ENCODE results near the gene MAP2K5.
"Not testable (repeated sequence)": the region's sequence is repeated elsewhere in the genome, so short reads cannot be mapped to it uniquely, and the experiment has no call there.

Gene MAP2K5

GRCh38 chr15:67670647-67671305 lies 128.3 kb downstream of the MAP2K5 start:
- DNase-seq (ENCODE audit: extremely low read depth, low read depth): no peak
- no peak overlapping the region for H3K4me3 ChIP-seq (replicated peaks; ENCODE audit: low read depth, low read length)

GRCh38 chr15:67672834-67673233 lies 130.3 kb downstream of the MAP2K5 start:
- not testable (repeated sequence) for H3K4me3 ChIP-seq (replicated peaks; ENCODE audit: low read depth, low read length); DNase-seq (ENCODE audit: extremely low read depth, low read depth)

More at GRCh38 chr15:67670647-67671305, 128.3 kb downstream of the MAP2K5 start:
- TF ChIP-seq CTCF (IDR thresholded peaks at IDR 0.05; ENCODE audit: low read depth, low read length, missing control alignments): no peak

GRCh38 chr15:67674983-67675382 lies 132.5 kb downstream of the MAP2K5 start:
- no peak overlapping the region for H3K4me3 ChIP-seq (replicated peaks; ENCODE audit: low read depth, low read length)
- no peak for TF ChIP-seq CTCF (IDR thresholded peaks at IDR 0.05; ENCODE audit: low read depth, low read length, missing control alignments)

GRCh38 chr15:67678089-67678488 lies 135.6 kb downstream of the MAP2K5 start:
- no peak for DNase-seq (ENCODE audit: extremely low read depth, low read depth)
- no peak for TF ChIP-seq CTCF (IDR thresholded peaks at IDR 0.05; ENCODE audit: low read depth, low read length, missing control alignments)
- no peak overlapping the region for H3K4me3 ChIP-seq (replicated peaks; ENCODE audit: low read depth, low read length)

More at GRCh38 chr15:67674983-67675382, 132.5 kb downstream of the MAP2K5 start:
- DNase-seq (ENCODE audit: extremely low read depth, low read depth): no peak

GRCh38 chr15:67678993-67679392 lies 136.5 kb downstream of the MAP2K5 start:
- TF ChIP-seq CTCF (IDR thresholded peaks at IDR 0.05; ENCODE audit: low read depth, low read length, missing control alignments): no peak
- no peak overlapping the region for H3K4me3 ChIP-seq (replicated peaks; ENCODE audit: low read depth, low read length)
- DNase-seq (ENCODE audit: extremely low read depth, low read depth): no peak

- no peak for DNase-seq (ENCODE audit: extremely low read depth, low read depth)
- no peak for TF ChIP-seq CTCF (IDR thresholded peaks at IDR 0.05; ENCODE audit: low read depth, low read length, missing control alignments)
- no peak overlapping the region for H3K4me3 ChIP-seq (replicated peaks; ENCODE audit: low read depth, low read length)
Measured at GRCh38 chr15:67680641-67681040, 138.1 kb downstream of the MAP2K5 start.

- no peak for TF ChIP-seq CTCF (IDR thresholded peaks at IDR 0.05; ENCODE audit: low read depth, low read length, missing control alignments)
- no peak overlapping the region for H3K4me3 ChIP-seq (replicated peaks; ENCODE audit: low read depth, low read length)
- peak; percentile 14 for DNase-seq (ENCODE audit: extremely low read depth, low read depth)
Measured at GRCh38 chr15:67685008-67685599, 142.6 kb downstream of the MAP2K5 start.
